Epithelial cell of prostate (primary cell): ENCODE results near the gene CAMSAP1.
A peak's percentile ranks its signal among the peaks of the same experiment; 100 is the strongest.

Experiments used
- DNase-seq: peaks from one replicate; pipeline ENCODE4 v3.0.0-alpha.2; 2011; ENCODE audit warnings: low read depth, low spot score
- H3K27ac ChIP-seq: fragments of 450-650 bp; 2 replicates; pipeline ENCODE4 v1.5.1; 2017; ENCODE audit warnings: mild to moderate bottlenecking

The CAMSAP1 gene

GRCh38 chr9:135857371-135857786, 50.0 kb downstream of the CAMSAP1 start:
- no peak for DNase-seq
- H3K27ac ChIP-seq = peak overlapping the region; percentile 17

GRCh38 chr9:135851748-135852147, 55.6 kb downstream of the CAMSAP1 start:
- DNase-seq = no peak
- H3K27ac ChIP-seq = no peak overlapping the region

- H3K27ac ChIP-seq = no peak overlapping the region
- no peak for DNase-seq
These were observed 56.6 kb downstream of the CAMSAP1 start for GRCh38 chr9:135850737-135851136.

GRCh38 chr9:135849181-135849580, 58.2 kb downstream of the CAMSAP1 start:
- no peak for DNase-seq
- H3K27ac ChIP-seq = no peak overlapping the region

GRCh38 chr9:135848341-135849047, 58.9 kb downstream of the CAMSAP1 start:
- H3K27ac ChIP-seq = no peak overlapping the region
- no peak for DNase-seq

- no peak overlapping the region for H3K27ac ChIP-seq
These were observed 59.5 kb downstream of the CAMSAP1 start for GRCh38 chr9:135847833-135848232.

GRCh38 chr9:135840539-135840938, 66.8 kb downstream of the CAMSAP1 start:
- DNase-seq = no peak
- H3K27ac ChIP-seq = no peak overlapping the region

More at GRCh38 chr9:135847833-135848232, 59.5 kb downstream of the CAMSAP1 start:
- DNase-seq = no peak

GRCh38 chr9:135840107-135840506, 67.2 kb downstream of the CAMSAP1 start:
- no peak for DNase-seq
- no peak overlapping the region for H3K27ac ChIP-seq

- no peak overlapping the region for H3K27ac ChIP-seq
- DNase-seq = no peak
These were observed 67.8 kb downstream of the CAMSAP1 start for GRCh38 chr9:135839516-135839915.

- H3K27ac ChIP-seq = no peak overlapping the region
- no peak for DNase-seq
These were observed 72.2 kb downstream of the CAMSAP1 start for GRCh38 chr9:135835131-135835530.

GRCh38 chr9:135833864-135834263, 73.5 kb downstream of the CAMSAP1 start:
- no peak overlapping the region for H3K27ac ChIP-seq
- no peak for DNase-seq

- DNase-seq = no peak
- H3K27ac ChIP-seq = no peak overlapping the region
These were observed 76.8 kb downstream of the CAMSAP1 start for GRCh38 chr9:135830496-135830895.

GRCh38 chr9:135828656-135829055, 78.7 kb downstream of the CAMSAP1 start:
- DNase-seq = no peak
- H3K27ac ChIP-seq = no peak overlapping the region

GRCh38 chr9:135827866-135828580, 79.3 kb downstream of the CAMSAP1 start:
- no peak for DNase-seq
- H3K27ac ChIP-seq = no peak overlapping the region

- no peak for DNase-seq
- H3K27ac ChIP-seq = no peak overlapping the region
These were observed 80.0 kb downstream of the CAMSAP1 start for GRCh38 chr9:135827301-135827700.

- H3K27ac ChIP-seq = no peak overlapping the region
These were observed 81.2 kb downstream of the CAMSAP1 start for GRCh38 chr9:135826188-135826545.

GRCh38 chr9:135825435-135826187, 81.7 kb downstream of the CAMSAP1 start:
- no peak for DNase-seq
- no peak overlapping the region for H3K27ac ChIP-seq

More at GRCh38 chr9:135826188-135826545, 81.2 kb downstream of the CAMSAP1 start:
- DNase-seq = no peak

- H3K27ac ChIP-seq = no peak overlapping the region
- DNase-seq = no peak
These were observed 84.3 kb downstream of the CAMSAP1 start for GRCh38 chr9:135823036-135823435.

- no peak overlapping the region for H3K27ac ChIP-seq
- DNase-seq = no peak
These were observed 85.0 kb downstream of the CAMSAP1 start for GRCh38 chr9:135822374-135822755.

- no peak overlapping the region for H3K27ac ChIP-seq
- no peak for DNase-seq
These were observed 85.5 kb downstream of the CAMSAP1 start for GRCh38 chr9:135821733-135822373.

GRCh38 chr9:135821116-135821515, 86.2 kb downstream of the CAMSAP1 start:
- H3K27ac ChIP-seq = no peak overlapping the region
- DNase-seq = no peak
